Neural cell (in vitro differentiated cells): ENCODE measurements around the gene FRK.

ENCODE experiments used
- EP300 ChIP-seq: fragments of 450-650 bp; conservative IDR thresholded peaks from 2 replicates; pipeline ENCODE4 v1.6.1; 2014; ENCODE audit warnings: antibody characterized with exemption, mild to moderate bottlenecking, moderate library complexity; ENCODE audit not compliant: poor library complexity, severe bottlenecking
- EZH2 ChIP-seq: fragments of 200-600, 300-800 bp; shearing (Covaris generic), sonication (generic); IDR thresholded peaks from 2 replicates; pipeline ENCODE4 v1.6.1; 2014; ENCODE audit warnings: antibody characterized with exemption, low read length, borderline replicate concordance, mild to moderate bottlenecking; ENCODE audit not compliant: insufficient read depth, poor library complexity, severe bottlenecking
- POLR2AphosphoS5 ChIP-seq: IDR thresholded peaks from 2 replicates; pipeline ENCODE4 v1.6.1; 2012
- RAD21 ChIP-seq: fragments of 450-650 bp; conservative IDR thresholded peaks from 2 replicates; pipeline ENCODE4 v1.6.1; 2014; ENCODE audit warnings: antibody characterized with exemption, mild to moderate bottlenecking, moderate library complexity
- SMC3 ChIP-seq: fragments of 450-650 bp; conservative IDR thresholded peaks from 2 replicates; pipeline ENCODE4 v1.6.1; 2014; ENCODE audit warnings: antibody characterized with exemption, mild to moderate bottlenecking, moderate library complexity; ENCODE audit not compliant: poor library complexity
- TAF1 ChIP-seq: IDR thresholded peaks from 2 replicates; pipeline ENCODE4 v1.6.1; 2012; ENCODE audit warnings: low read depth
- TF ChIP-seq, protein P1 (sequence below): fragments of 450-650 bp; IDR thresholded peaks from 2 replicates; pipeline ENCODE4 v1.5.1; 2014; ENCODE audit warnings: antibody characterized with exemption, mild to moderate bottlenecking, moderate library complexity; ENCODE audit not compliant: poor library complexity, severe bottlenecking
- TF ChIP-seq, protein P2 (sequence below): IDR thresholded peaks from 2 replicates; pipeline ENCODE4 v1.6.1; 2012; ENCODE audit warnings: borderline replicate concordance

DNA sequence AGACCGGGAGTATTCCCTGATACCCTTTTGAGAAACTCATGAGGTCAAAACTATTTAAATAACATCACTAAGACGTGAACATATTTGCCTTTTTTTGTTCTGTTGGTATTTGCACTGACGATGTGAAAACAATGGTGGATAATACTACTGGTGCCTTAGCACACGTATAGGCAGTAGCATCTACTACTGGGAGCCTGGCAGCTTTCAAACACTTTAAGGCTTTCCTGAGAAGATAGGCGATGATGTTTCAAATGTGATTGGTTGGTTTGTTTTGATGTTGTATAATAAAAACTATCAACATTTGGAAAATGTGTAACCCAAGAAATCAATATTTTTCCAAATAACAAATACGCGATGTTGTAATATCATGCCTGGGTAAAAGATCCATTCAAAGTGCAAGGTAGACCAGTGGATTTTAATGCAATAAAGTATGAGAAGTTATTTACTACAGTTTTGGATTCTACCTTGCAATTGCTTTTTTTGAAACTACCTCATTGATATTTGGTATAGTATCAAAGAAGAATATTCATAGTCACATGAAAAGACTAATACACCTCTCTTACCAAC is 166.2 kb downstream of the FRK start:
- TF ChIP-seq, protein P1, sequence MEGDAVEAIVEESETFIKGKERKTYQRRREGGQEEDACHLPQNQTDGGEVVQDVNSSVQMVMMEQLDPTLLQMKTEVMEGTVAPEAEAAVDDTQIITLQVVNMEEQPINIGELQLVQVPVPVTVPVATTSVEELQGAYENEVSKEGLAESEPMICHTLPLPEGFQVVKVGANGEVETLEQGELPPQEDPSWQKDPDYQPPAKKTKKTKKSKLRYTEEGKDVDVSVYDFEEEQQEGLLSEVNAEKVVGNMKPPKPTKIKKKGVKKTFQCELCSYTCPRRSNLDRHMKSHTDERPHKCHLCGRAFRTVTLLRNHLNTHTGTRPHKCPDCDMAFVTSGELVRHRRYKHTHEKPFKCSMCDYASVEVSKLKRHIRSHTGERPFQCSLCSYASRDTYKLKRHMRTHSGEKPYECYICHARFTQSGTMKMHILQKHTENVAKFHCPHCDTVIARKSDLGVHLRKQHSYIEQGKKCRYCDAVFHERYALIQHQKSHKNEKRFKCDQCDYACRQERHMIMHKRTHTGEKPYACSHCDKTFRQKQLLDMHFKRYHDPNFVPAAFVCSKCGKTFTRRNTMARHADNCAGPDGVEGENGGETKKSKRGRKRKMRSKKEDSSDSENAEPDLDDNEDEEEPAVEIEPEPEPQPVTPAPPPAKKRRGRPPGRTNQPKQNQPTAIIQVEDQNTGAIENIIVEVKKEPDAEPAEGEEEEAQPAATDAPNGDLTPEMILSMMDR = no peak
- TF ChIP-seq SMC3 (no peak), EP300 (no peak), TAF1 (no peak), POLR2AphosphoS5 (no peak), RAD21 (no peak), EZH2 (no peak)
- TF ChIP-seq, protein P2, sequence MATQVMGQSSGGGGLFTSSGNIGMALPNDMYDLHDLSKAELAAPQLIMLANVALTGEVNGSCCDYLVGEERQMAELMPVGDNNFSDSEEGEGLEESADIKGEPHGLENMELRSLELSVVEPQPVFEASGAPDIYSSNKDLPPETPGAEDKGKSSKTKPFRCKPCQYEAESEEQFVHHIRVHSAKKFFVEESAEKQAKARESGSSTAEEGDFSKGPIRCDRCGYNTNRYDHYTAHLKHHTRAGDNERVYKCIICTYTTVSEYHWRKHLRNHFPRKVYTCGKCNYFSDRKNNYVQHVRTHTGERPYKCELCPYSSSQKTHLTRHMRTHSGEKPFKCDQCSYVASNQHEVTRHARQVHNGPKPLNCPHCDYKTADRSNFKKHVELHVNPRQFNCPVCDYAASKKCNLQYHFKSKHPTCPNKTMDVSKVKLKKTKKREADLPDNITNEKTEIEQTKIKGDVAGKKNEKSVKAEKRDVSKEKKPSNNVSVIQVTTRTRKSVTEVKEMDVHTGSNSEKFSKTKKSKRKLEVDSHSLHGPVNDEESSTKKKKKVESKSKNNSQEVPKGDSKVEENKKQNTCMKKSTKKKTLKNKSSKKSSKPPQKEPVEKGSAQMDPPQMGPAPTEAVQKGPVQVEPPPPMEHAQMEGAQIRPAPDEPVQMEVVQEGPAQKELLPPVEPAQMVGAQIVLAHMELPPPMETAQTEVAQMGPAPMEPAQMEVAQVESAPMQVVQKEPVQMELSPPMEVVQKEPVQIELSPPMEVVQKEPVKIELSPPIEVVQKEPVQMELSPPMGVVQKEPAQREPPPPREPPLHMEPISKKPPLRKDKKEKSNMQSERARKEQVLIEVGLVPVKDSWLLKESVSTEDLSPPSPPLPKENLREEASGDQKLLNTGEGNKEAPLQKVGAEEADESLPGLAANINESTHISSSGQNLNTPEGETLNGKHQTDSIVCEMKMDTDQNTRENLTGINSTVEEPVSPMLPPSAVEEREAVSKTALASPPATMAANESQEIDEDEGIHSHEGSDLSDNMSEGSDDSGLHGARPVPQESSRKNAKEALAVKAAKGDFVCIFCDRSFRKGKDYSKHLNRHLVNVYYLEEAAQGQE = no peak
